Brain microvascular endothelial cell (primary cell): ENCODE results near the gene SUMO2.

ENCODE experiments used
- DNase-seq: peaks from one replicate; pipeline ENCODE4 v3.0.0-alpha.2; 2020
- H3K27ac ChIP-seq: fragments of 250-450 bp; sonication (Bioruptor Pico); 2 replicates; pipeline ENCODE4 v1.5.1; 2020; ENCODE audit warnings: mild to moderate bottlenecking, moderate library complexity
- H3K27me3 ChIP-seq: fragments of 250-450 bp; sonication (Bioruptor Pico); replicated peaks from 2 replicates; pipeline ENCODE4 v1.5.1; 2020; ENCODE audit warnings: mild to moderate bottlenecking
- H3K36me3 ChIP-seq: fragments of 250-450 bp; sonication (Bioruptor Pico); replicated peaks from 2 replicates; pipeline ENCODE4 v1.5.1; 2020; ENCODE audit warnings: mild to moderate bottlenecking
- H3K4me3 ChIP-seq: 2 replicates; pipeline ENCODE4 v1.5.1; 2011; ENCODE audit warnings: low read depth, mild to moderate bottlenecking, control low read depth, low read length, moderate library complexity
- CTCF ChIP-seq: IDR thresholded peaks from 2 replicates; pipeline ENCODE4 v1.5.1; 2011; ENCODE audit warnings: low read depth, mild to moderate bottlenecking, moderate library complexity, low read length, control low read depth, inconsistent platforms; ENCODE audit errors: missing control alignments
- in situ Hi-C: cut with HindIII; loops from 2 replicates; pipeline ENCODE4 v1.10.0; 2017; ENCODE audit warnings: low sequenced_read_pairs, low pct_ligation_motif_present

SUMO2 gene

GRCh38 chr17:75182569-75183436, at the start of gene SUMO2:
SUMO2 (minus strand) TSS chr17:75182959; CDS start chr17:75182834, 125 bp downstream.
- in situ Hi-C loops, result no loop called here
- Histone ChIP-seq H3K4me3 (peak within 1 kb of the TSS; percentile 98), H3K27ac (peak within 1 kb of the TSS; percentile 95), H3K27me3 (no peaks in the 10 kb centered on the region), H3K36me3 (no peaks in the 10 kb centered on the region)
- peak; percentile 88 for DNase-seq
- peak; percentile 19 for TF ChIP-seq CTCF

DNA sequence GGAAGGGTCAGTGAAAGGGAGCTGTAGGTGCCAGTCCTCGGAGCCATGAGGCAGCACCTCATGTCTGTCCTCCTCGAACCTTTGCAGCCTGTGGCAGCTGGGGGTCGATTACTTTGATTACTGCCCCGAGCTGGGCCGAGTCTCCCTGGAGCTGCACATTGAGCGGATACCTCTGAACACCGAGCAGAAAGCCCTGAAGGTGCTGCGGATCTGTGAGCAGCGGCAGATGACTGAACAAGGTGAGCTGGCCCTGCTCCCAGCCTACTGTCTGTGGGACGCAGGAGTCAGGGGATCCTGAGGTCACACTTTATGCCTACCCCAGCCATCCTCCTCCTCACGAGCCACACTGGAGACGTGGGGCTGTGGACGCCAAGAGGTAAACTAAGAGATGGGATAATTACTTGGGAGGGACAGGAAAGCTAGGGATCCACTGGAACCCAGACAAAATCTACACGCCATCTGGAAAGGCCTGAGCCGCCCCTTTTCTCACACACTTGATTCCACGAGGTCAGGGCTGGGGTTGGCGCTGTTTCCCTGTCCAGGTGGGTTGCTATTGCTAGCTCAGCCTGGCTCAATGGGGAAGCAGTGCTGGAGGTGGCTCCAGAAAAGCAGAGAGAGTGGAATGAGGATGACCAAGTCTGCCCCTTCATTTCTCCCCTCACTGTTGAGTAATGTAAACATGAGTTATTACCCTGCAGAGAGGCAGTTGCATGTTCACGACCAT, 49.1 kb upstream of the SUMO2 start:
- in situ Hi-C loops, result no loop called here
- Histone ChIP-seq H3K27me3 (no peaks in the 10 kb centered on the region), H3K36me3 (peaks cover 63% of the 10 kb centered on the region), H3K27ac (no peak overlapping the region), H3K4me3 (no peak overlapping the region)
- DNase-seq, result no peak
- TF ChIP-seq CTCF, result no peak

DNA sequence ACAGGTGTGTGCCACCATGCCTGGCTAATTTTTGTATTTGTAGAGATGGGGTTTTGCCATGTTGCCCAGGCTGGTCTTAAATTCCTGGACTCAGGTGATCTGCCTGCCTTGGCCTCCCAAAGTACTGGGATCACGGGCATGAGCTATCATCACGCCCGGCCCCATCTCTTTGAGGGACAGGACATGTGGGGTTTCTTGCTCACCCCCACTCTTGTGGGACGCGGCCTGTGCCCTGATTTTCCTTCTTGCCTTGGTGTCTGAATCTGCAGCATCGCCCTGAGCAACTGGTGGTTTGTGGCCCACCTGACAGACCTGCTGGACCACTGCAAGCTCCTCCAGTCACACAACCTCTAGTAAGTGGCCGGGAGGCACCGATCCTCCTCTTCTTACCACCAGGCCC, 48.3 kb upstream of the SUMO2 start:
- H3K27ac ChIP-seq, result no peak overlapping the region
- H3K27me3 ChIP-seq, result no peaks in the 10 kb centered on the region
- no peak overlapping the region for H3K4me3 ChIP-seq
- DNase-seq, result no peak
- in situ Hi-C loops, result no loop called here
- no peak for TF ChIP-seq CTCF
- H3K36me3 ChIP-seq, result peaks cover 62% of the 10 kb centered on the region

DNA sequence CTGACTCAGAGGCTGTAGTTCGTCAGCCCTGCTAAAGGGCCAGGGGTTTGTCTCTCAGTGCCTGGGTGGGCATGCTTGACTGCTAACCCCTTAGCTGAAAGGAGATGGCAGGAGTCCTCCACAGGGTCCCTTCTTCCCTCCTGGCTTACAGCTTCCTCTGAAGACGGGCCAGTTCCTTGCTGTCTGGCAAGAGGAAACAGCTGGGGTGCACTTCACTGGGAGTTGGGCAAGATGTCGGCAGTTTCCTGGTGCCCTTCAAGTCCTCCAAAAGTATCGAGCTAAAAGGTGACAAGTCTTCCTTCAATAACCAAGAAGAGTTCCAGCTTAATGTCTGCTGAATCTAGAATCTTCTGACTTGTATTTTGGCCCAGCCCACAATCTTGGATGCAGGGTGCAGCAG, 46.1 kb upstream of the SUMO2 start:
- no peak for DNase-seq
- no peak for TF ChIP-seq CTCF
- Histone ChIP-seq H3K4me3 (no peak overlapping the region), H3K36me3 (peaks cover 57% of the 10 kb centered on the region), H3K27ac (no peak overlapping the region), H3K27me3 (no peaks in the 10 kb centered on the region)
- in situ Hi-C loops, result no loop called here

- no peaks in the 10 kb centered on the region for H3K27me3 ChIP-seq
- DNase-seq, result no peak
- no peak for TF ChIP-seq CTCF
- no peak overlapping the region for H3K27ac ChIP-seq
- in situ Hi-C loops, result no loop called here
- peaks cover 55% of the 10 kb centered on the region for H3K36me3 ChIP-seq
- H3K4me3 ChIP-seq, result no peak overlapping the region
Measured at GRCh38 chr17:75228305-75228704, 45.5 kb upstream of the SUMO2 start.
